ENCODE results near the gene BCOR. TPM values are rescaled to one million over a fixed set of nuclear protein-coding genes. Genes with fewer than 3 reads are reported as not detected.

Gene BCOR
- total RNA-seq, 4 donors from 2014 or later = 12.0 to 20.1 (median 17.4) TPM

GRCh38 chrX:40112996-40113395, 15.2 kb upstream of the BCOR start:
- Histone ChIP-seq H3K27me3 (peaks cover 0 to 6% (median 0%) of the 10 kb centered on the region in 4 donors), H3K27ac (no peak overlapping the region), H3K36me3 (no peaks in the 10 kb centered on the region), H3K9me3 (no peaks in the 10 kb centered on the region), H3K4me3 (no peak overlapping the region), H3K4me1 (peaks cover 7 to 17% (median 9%) of the 10 kb centered on the region in 3 donors)
- WGBS, 2 donors = 90% methylated on average over 3 of the region's 3 CpGs; no CpG with 5 or more reads in 1 of the 2 donors
- intact Hi-C loops (cut with DNase I) = no loop called here
- DNase-seq = no peak
- TF ChIP-seq, protein P1, sequence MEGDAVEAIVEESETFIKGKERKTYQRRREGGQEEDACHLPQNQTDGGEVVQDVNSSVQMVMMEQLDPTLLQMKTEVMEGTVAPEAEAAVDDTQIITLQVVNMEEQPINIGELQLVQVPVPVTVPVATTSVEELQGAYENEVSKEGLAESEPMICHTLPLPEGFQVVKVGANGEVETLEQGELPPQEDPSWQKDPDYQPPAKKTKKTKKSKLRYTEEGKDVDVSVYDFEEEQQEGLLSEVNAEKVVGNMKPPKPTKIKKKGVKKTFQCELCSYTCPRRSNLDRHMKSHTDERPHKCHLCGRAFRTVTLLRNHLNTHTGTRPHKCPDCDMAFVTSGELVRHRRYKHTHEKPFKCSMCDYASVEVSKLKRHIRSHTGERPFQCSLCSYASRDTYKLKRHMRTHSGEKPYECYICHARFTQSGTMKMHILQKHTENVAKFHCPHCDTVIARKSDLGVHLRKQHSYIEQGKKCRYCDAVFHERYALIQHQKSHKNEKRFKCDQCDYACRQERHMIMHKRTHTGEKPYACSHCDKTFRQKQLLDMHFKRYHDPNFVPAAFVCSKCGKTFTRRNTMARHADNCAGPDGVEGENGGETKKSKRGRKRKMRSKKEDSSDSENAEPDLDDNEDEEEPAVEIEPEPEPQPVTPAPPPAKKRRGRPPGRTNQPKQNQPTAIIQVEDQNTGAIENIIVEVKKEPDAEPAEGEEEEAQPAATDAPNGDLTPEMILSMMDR (IDR thresholded peaks at IDR 0.05) = no peak
- no peak for TF ChIP-seq POLR2A (IDR thresholded peaks at IDR 0.05)

- no peak for DNase-seq
- TF ChIP-seq, protein P1 (IDR thresholded peaks at IDR 0.05) = no peak
- no peak for TF ChIP-seq POLR2A (IDR thresholded peaks at IDR 0.05)
These were observed 14.1 kb upstream of the BCOR start for GRCh38 chrX:40111868-40112267.

DNA sequence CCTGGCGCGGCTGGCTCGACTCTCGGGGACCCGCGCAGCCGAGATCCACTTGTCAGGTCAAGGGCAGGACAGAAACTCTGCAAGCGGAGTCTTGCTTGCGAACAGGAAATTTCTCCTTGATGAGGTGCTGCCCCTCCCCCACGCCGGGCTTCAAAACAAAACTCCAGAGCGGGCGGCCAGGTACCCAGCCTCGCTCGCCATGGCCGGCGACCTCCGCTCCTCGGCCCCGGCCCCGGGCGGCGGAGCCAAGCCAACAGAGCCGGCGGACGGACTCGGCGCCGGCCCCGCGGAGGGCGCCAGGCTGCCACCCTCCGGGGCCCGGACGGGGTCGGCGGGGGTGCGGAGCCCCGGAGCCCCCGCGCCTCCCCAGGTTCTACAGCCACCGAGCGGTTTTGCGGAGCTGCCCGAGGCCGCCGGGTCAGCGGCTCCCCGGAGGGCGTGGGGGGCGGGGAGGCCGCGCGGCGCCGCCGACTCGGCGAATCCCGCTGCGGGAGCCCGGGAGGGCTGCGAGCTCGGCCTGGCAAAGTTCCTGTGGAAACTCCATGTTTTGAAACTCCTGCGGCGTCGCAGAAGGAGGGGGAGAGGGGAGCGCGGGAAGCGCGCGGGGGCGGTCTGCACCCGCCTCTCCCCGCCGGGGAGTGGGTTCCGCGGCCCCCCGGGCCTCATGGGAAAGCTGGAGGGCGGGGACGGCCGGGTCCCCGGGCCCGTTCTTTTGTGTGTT, 11.7 kb upstream of the BCOR start:
- intact Hi-C loops (cut with DNase I) = no loop called here
- 0 to 10% methylated on average over 9 to 13 of the region's 84 CpGs for WGBS, 2 donors
- no peak for DNase-seq
- Histone ChIP-seq H3K4me3 (peak overlapping the region; percentile 54 to 71 (median 67)), H3K4me1 (peaks cover 16 to 43% (median 41%) of the 10 kb centered on the region in 3 donors), H3K27ac (peak overlapping the region; percentile 84 to 97 (median 96)), H3K36me3 (no peaks in the 10 kb centered on the region), H3K27me3 (peaks cover 0 to 26% (median 0%) of the 10 kb centered on the region in 4 donors), H3K9me3 (no peaks in the 10 kb centered on the region)
- TF ChIP-seq, protein P1 (IDR thresholded peaks at IDR 0.05) = no peak
- TF ChIP-seq POLR2A (IDR thresholded peaks at IDR 0.05) = no peak

More at GRCh38 chrX:40111868-40112267, 14.1 kb upstream of the BCOR start:
- Histone ChIP-seq H3K4me1 (peaks cover 12 to 28% (median 21%) of the 10 kb centered on the region in 3 donors), H3K36me3 (no peaks in the 10 kb centered on the region), H3K27ac (no peak overlapping the region), H3K27me3 (peaks cover 0 to 14% (median 0%) of the 10 kb centered on the region in 4 donors), H3K4me3 (no peak overlapping the region), H3K9me3 (no peaks in the 10 kb centered on the region)
- intact Hi-C loops (cut with DNase I) = no loop called here
- 60 to 100% methylated on average over 3 to 4 of the region's 4 CpGs for WGBS, 2 donors

DNA sequence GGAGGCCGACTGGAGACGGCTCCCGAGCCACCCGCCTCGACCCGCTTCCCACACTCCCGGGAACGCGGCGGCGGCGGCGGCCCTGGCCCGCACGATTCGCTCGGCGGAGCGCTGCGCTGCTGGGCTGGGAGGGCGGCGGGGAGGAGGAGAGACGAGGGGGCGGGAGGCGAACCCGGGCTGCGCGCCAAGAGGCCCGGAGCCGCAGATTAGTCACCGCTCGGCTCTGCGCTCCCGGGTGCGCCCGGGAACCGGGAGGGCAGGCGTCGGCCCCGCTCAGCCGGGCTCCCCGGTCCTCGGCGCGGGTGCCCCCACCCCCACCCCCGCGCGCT, 11.2 kb upstream of the BCOR start:
- H3K27ac ChIP-seq = peak overlapping the region; percentile 84 to 97 (median 96)
- peak in 2 of 4 donors; percentile 53 to 67 for TF ChIP-seq POLR2A (IDR thresholded peaks at IDR 0.05)
- TF ChIP-seq, protein P1 (IDR thresholded peaks at IDR 0.05) = no peak
- H3K36me3 ChIP-seq = no peaks in the 10 kb centered on the region
- no peaks in the 10 kb centered on the region for H3K9me3 ChIP-seq
- intact Hi-C loops (cut with DNase I) = no loop called here
- no CpG with 5 or more reads among the region's 48 CpGs for WGBS, 2 donors
- H3K4me1 ChIP-seq = peaks cover 19 to 47% (median 45%) of the 10 kb centered on the region in 3 donors
- peak overlapping the region; percentile 54 to 71 (median 67) for H3K4me3 ChIP-seq
- no peak for DNase-seq
- H3K27me3 ChIP-seq = peaks cover 0 to 31% (median 0%) of the 10 kb centered on the region in 4 donors

DNA sequence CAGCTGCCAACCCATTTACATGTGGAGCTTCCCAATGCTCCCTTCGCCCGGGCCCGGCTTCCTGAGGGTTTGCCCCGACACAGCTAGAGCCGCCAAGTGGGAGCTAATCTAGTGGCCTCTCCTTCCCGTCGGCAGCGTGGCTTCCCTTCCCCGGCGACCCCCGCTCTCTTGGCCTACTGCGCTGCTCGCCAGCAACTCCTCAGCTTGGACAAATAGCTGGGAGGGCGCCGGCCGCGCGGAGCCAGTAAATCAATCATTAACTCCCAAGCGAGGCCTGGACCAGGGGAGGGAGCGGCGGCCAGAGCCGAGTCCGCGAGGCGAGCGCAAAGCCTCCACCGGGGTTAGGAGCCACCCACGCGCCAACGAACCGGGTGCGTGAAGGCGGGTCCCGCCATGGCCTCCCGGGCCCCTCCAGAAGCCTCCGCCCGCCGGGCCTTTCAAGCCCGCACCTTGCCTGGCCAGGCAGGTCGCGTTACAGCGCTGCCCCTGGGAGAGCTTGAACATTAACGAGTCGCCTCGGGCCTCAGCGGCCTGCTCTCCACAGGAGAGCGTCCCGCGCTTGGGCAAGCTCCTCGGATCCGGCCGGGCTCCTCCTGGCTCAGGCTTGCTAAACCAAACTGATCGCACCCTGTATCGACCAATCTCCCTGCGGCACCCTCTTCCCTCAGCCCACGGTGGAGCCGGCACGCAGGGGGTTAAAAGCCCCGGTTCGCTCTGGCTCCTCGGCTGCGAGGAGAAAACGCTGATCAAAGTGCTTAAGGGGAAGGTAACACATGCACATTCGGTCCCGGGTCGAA, 10.6 kb upstream of the BCOR start:
- 45% methylated on average over 4 of the region's 66 CpGs; no CpG with 5 or more reads in 1 of the 2 donors for WGBS, 2 donors
- Histone ChIP-seq H3K27ac (peak overlapping the region; percentile 84 to 97 (median 96)), H3K9me3 (no peaks in the 10 kb centered on the region), H3K27me3 (peaks cover 0 to 37% (median 0%) of the 10 kb centered on the region in 4 donors), H3K4me1 (peaks cover 19 to 47% (median 45%) of the 10 kb centered on the region in 3 donors), H3K4me3 (peak overlapping the region; percentile 54 to 71 (median 67)), H3K36me3 (no peaks in the 10 kb centered on the region)
- intact Hi-C loops (cut with DNase I) = no loop called here
- no peak for TF ChIP-seq POLR2A (IDR thresholded peaks at IDR 0.05)
- TF ChIP-seq, protein P1 (IDR thresholded peaks at IDR 0.05) = no peak
- no peak for DNase-seq
